Endodermal cell (in vitro differentiated cells): ENCODE measurements around the gene SLC5A1. TPM values are rescaled to one million over a fixed set of nuclear protein-coding genes. Genes with fewer than 3 reads are reported as not detected.

Experiments
- DNase-seq: peaks from one replicate; pipeline ENCODE4 v3.0.0-alpha.2; 2017
- H3K27ac ChIP-seq: 2 replicates; pipeline ENCODE4 v1.5.1; 2013; ENCODE audit warnings: mild to moderate bottlenecking, low read depth, low read length, moderate library complexity
- H3K27me3 ChIP-seq: 2 replicates; pipeline ENCODE4 v1.6.1; 2013; ENCODE audit warnings: mild to moderate bottlenecking, low read length, moderate library complexity; ENCODE audit not compliant: insufficient read depth, control insufficient read depth, poor library complexity, severe bottlenecking
- H3K36me3 ChIP-seq: 2 replicates; pipeline ENCODE4 v1.7.0; 2013; ENCODE audit warnings: mild to moderate bottlenecking, low read length, moderate library complexity; ENCODE audit not compliant: control insufficient read depth, insufficient read depth
- H3K4me1 ChIP-seq: one replicate; pipeline ENCODE4 v1.7.0; 2013; ENCODE audit warnings: low read length; ENCODE audit not compliant: control insufficient read depth, insufficient read depth
- H3K4me3 ChIP-seq: 2 replicates; pipeline ENCODE4 v1.5.1; 2013; ENCODE audit warnings: mild to moderate bottlenecking, low read length, moderate library complexity
- H3K9ac ChIP-seq: 2 replicates; pipeline ENCODE4 v1.6.1; 2013; ENCODE audit warnings: mild to moderate bottlenecking, low read length, moderate library complexity; ENCODE audit not compliant: poor library complexity, severe bottlenecking; ENCODE audit errors: extremely low read depth
- H3K9me3 ChIP-seq: 2 replicates; pipeline ENCODE4 v1.6.1; 2013; ENCODE audit warnings: mild to moderate bottlenecking, low read length, moderate library complexity; ENCODE audit not compliant: control insufficient read depth
- H3K27ac Mint-ChIP-seq: 2 replicates; pipeline ENCODE4 v1.8.0; 2020; ENCODE audit warnings: mixed read lengths
- H3K27me3 Mint-ChIP-seq: 2 replicates; pipeline ENCODE4 v1.8.0; 2021; ENCODE audit warnings: mild to moderate bottlenecking, mixed read lengths; ENCODE audit not compliant: insufficient read depth
- H3K36me3 Mint-ChIP-seq: 2 replicates; pipeline ENCODE4 v1.8.0; 2020; ENCODE audit warnings: low read depth, mixed read lengths
- H3K4me1 Mint-ChIP-seq: 2 replicates; pipeline ENCODE4 v1.8.0; 2020; ENCODE audit warnings: mixed read lengths
- H3K4me3 Mint-ChIP-seq: 2 replicates; pipeline ENCODE4 v1.8.0; 2020; ENCODE audit warnings: mild to moderate bottlenecking, moderate library complexity, mixed read lengths
- H3K9me3 Mint-ChIP-seq: 2 replicates; pipeline ENCODE4 v1.8.0; 2020; ENCODE audit warnings: mild to moderate bottlenecking, mixed read lengths
- WGBS, 2 experiments: methylation state at CpG; one replicate each; pipeline versions ENCODE4 v1.1.5 to v1.1.7; 2013; ENCODE audit warnings: missing lambda C conversion rate in 2 of 2, mixed read lengths in 1 of 2; ENCODE audit not compliant: insufficient coverage in 1 of 2, insufficient read length in 1 of 2; 5-methylcytosine and 5-hydroxymethylcytosine counted together
- total RNA-seq, 2 donors: library from RNA; stranded (reverse); fragmentation: NEBNext Ultra II Directional in 1 of 2; extraction: Animal tissue kit (Norgen Biotek cat#: 25700) in 1 of 2; gene quantifications; 2 replicates in 1 of 2; 3 replicates in 1 of 2; pipeline ENCODE4 v1.2.1, GENCODE V29; 2021
- TF ChIP-seq, protein P1 (sequence below): fragments of 200-600 bp; sonication (generic); conservative IDR thresholded peaks from 2 replicates; pipeline ENCODE4 v1.5.0; 2021; ENCODE audit warnings: antibody characterized with exemption, mild to moderate bottlenecking

The SLC5A1 gene
- total RNA-seq, 2 donors from 2014 or later: not detected

DNA sequence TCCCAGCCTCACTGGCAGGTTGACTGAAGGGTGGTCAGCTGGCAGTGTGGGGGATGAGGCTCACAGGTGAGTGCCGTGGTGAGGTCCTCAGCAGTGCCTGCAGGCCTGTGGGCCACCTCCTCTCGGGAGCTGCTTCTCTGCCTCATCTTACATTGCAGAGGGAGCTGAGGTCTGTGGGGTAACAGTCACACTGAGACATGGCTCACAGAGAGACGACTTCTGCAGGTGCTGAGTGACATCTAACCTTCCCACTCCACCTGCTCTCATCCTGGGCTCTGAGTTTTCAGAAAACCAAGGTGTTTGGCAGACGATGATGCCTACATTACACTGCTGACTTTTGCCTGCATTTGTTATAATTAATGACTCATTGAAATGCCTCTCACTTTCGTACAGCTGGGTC is 8.8 kb upstream of the SLC5A1 start:
- no peak overlapping the region for H3K27ac ChIP-seq
- Mint-ChIP-seq H3K36me3 (no peaks in the 10 kb centered on the region), H3K4me1 (no peaks in the 10 kb centered on the region), H3K9me3 (no peaks in the 10 kb centered on the region), H3K27ac (no peak overlapping the region), H3K4me3 (no peak overlapping the region), H3K27me3 (peaks cover 11% of the 10 kb centered on the region)
- WGBS, 2 experiments: 84 to 88% methylated on average over 4 to 5 of the region's 5 CpGs
- no peak overlapping the region for H3K4me3 ChIP-seq
- H3K9me3 ChIP-seq: no peaks in the 10 kb centered on the region
- no peaks in the 10 kb centered on the region for H3K4me1 ChIP-seq
- H3K36me3 ChIP-seq: no peaks in the 10 kb centered on the region
- peaks cover 7% of the 10 kb centered on the region for H3K27me3 ChIP-seq
- TF ChIP-seq, protein P1, sequence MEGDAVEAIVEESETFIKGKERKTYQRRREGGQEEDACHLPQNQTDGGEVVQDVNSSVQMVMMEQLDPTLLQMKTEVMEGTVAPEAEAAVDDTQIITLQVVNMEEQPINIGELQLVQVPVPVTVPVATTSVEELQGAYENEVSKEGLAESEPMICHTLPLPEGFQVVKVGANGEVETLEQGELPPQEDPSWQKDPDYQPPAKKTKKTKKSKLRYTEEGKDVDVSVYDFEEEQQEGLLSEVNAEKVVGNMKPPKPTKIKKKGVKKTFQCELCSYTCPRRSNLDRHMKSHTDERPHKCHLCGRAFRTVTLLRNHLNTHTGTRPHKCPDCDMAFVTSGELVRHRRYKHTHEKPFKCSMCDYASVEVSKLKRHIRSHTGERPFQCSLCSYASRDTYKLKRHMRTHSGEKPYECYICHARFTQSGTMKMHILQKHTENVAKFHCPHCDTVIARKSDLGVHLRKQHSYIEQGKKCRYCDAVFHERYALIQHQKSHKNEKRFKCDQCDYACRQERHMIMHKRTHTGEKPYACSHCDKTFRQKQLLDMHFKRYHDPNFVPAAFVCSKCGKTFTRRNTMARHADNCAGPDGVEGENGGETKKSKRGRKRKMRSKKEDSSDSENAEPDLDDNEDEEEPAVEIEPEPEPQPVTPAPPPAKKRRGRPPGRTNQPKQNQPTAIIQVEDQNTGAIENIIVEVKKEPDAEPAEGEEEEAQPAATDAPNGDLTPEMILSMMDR: no peak
- no peak for DNase-seq
- no peak overlapping the region for H3K9ac ChIP-seq

DNA sequence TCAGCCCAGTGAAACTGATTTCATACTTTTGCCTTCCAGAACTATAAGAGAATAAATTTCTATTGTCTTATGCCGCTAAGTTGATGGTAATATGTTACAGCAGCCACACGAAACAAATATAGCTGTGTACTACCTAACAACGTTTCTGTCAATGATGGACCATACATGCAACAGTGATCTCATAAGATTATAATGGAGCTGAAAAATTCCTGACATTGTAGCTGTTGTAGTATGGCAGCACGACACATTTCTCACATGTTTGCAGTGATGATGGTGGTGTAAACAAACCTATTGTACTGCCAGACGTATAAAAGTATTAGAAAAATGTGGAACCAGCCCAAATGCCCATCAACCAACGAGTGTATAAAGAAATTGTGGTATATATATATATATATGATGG is 5.8 kb upstream of the SLC5A1 start:
- 94 to 98% methylated on average over 4 to 5 of the region's 6 CpGs for WGBS, 2 experiments
- Mint-ChIP-seq H3K4me1 (no peaks in the 10 kb centered on the region), H3K4me3 (no peak overlapping the region), H3K27me3 (peaks cover 20% of the 10 kb centered on the region), H3K36me3 (no peaks in the 10 kb centered on the region), H3K27ac (no peak overlapping the region), H3K9me3 (no peaks in the 10 kb centered on the region)
- H3K27ac ChIP-seq: no peak overlapping the region
- TF ChIP-seq, protein P1: no peak
- no peak overlapping the region for H3K9ac ChIP-seq
- H3K36me3 ChIP-seq: no peaks in the 10 kb centered on the region
- H3K27me3 ChIP-seq: peaks cover 4% of the 10 kb centered on the region
- H3K4me3 ChIP-seq: no peak overlapping the region
- no peaks in the 10 kb centered on the region for H3K4me1 ChIP-seq
- no peaks in the 10 kb centered on the region for H3K9me3 ChIP-seq
- DNase-seq: no peak

DNA sequence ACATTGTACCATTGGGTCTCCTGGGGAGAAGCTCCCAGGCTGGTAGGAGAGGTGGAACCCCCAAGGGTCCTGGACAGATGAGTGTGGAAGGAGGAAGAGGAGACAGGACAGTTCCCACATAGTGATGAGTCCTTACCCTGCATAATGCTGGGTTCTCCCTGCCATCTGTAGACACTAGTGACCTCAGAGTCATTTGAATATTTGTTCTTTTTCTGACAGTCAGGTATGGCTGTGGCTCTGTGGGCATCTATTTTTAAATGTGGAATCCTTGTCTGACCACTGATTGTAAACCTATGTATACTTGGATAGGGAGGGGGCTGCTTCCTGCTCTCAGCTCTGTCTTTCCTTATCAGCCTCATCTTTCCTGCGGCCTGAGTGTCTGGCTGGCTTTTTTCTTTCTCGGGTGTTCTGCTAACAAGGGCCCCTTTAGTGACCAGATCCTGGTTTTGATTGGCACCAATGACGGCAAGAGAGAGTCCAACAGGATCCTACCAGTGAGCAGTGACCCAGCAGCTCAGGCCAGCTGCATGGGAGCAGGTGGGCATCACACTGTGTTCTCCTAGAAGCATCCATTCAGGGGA is 2.6 kb upstream of the SLC5A1 start:
- H3K27me3 ChIP-seq: peaks cover 4% of the 10 kb centered on the region
- no peaks in the 10 kb centered on the region for H3K36me3 ChIP-seq
- TF ChIP-seq, protein P1: no peak
- Mint-ChIP-seq H3K27ac (no peak overlapping the region), H3K4me3 (no peak overlapping the region), H3K9me3 (no peaks in the 10 kb centered on the region), H3K36me3 (no peaks in the 10 kb centered on the region), H3K4me1 (no peaks in the 10 kb centered on the region), H3K27me3 (peaks cover 24% of the 10 kb centered on the region)
- DNase-seq: no peak
- H3K4me3 ChIP-seq: no peak overlapping the region
- no peak overlapping the region for H3K9ac ChIP-seq
- WGBS, 2 experiments: 73 to 91% methylated on average over 3 of the region's 3 CpGs
- no peaks in the 10 kb centered on the region for H3K4me1 ChIP-seq
- H3K9me3 ChIP-seq: no peaks in the 10 kb centered on the region
- H3K27ac ChIP-seq: no peak overlapping the region
